ENCODE results near the gene HIVEP2.
A peak's percentile ranks its signal among the peaks of the same experiment; 100 is the strongest.

Gene HIVEP2

DNA sequence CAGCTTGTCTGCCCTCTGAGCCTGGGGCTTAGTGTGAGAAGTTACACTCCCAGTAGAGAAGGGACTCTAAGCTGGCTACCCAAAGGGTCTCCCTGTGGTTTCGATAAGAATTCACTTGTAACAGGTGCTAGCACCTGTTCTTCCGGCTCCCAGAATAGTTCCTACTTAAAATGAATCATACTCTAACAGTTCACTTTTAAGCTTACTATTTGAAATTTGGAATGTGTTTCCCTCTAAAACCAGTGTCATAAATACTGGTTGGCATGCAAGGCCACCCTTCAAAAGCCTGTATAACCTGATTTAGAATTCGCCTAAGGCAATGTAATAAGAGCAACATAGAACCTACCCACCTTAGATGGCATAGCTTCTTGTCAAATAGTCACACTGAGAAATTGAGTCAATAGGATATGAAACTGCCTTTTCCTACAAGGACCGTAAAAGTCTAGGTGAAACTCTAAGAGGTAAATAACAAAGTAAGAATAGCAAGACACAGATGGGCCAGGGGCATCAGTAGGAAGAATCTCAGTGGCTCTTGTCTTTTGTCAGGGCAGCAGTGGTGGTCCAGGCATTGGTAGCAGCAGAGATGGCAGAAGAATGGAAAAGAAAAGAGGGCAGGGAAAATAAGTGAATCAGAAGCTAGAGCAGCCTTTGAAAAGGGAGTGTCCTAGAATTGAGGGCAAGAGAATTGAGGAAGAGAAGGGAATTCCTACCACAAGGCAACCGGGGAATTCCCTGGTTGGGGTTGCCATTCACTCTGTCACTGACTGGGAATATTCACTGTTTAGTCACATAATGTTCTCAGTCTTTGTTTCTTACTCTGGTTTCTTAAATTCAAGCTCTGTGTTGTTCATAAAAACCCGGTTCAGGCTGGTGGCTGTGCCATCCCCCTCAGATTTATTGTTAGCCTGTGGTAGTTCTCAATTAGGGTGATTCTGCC lies 91.5 kb downstream of the HIVEP2 start:
- H3K79me2 ChIP-seq (ENCODE audit: insufficient read depth, low read depth) = peaks cover 28% of the 10 kb centered on the region; the same call in 1 of the 2 replicates
- H2AFZ ChIP-seq (ENCODE audit: low read depth) = no peak overlapping the region
- no peaks in the 10 kb centered on the region for H3K27me3 ChIP-seq (ENCODE audit: insufficient read depth, low read depth)
- H4K20me1 ChIP-seq (ENCODE audit: insufficient read depth) = no peaks in the 10 kb centered on the region
- no peaks in the 10 kb centered on the region for H3K36me3 ChIP-seq (ENCODE audit: insufficient read depth)
- no peak overlapping the region; the same call in 1 of the 2 replicates for H3K27ac ChIP-seq
- H3K4me1 ChIP-seq (ENCODE audit: low read depth, poor library complexity, severe bottlenecking) = peaks cover 98% of the 10 kb centered on the region
- no peak for TF ChIP-seq CTCF (conservative IDR thresholded peaks at IDR 0.05; ENCODE audit: low read depth, low read length)
- H3K4me3 ChIP-seq (IDR thresholded peaks at IDR 0.05; ENCODE audit: insufficient read depth, low read depth, low read length) = no peak overlapping the region
- H3K4me2 ChIP-seq = peak overlapping the region; percentile 81; the same call in 1 of the 2 replicates
- H3K9ac ChIP-seq = no peak overlapping the region

- Histone ChIP-seq H3K4me2 (no peak overlapping the region; the same call in 1 of the 2 replicates), H3K27ac (no peak overlapping the region), H4K20me1 (ENCODE audit: insufficient read depth) (no peaks in the 10 kb centered on the region), H3K9ac (no peak overlapping the region), H2AFZ (ENCODE audit: low read depth) (no peak overlapping the region), H3K79me2 (ENCODE audit: insufficient read depth, low read depth) (peaks cover 28% of the 10 kb centered on the region; the same call in 1 of the 2 replicates), H3K36me3 (ENCODE audit: insufficient read depth) (no peaks in the 10 kb centered on the region), H3K4me1 (ENCODE audit: low read depth, poor library complexity, severe bottlenecking) (peaks cover 98% of the 10 kb centered on the region), H3K27me3 (ENCODE audit: insufficient read depth, low read depth) (no peaks in the 10 kb centered on the region), H3K4me3 (IDR thresholded peaks at IDR 0.05; ENCODE audit: insufficient read depth, low read depth, low read length) (no peak overlapping the region)
- TF ChIP-seq CTCF (conservative IDR thresholded peaks at IDR 0.05; ENCODE audit: low read depth, low read length) = no peak
Measured at GRCh38 chr6:142851601-142852000, 93.4 kb downstream of the HIVEP2 start.

DNA sequence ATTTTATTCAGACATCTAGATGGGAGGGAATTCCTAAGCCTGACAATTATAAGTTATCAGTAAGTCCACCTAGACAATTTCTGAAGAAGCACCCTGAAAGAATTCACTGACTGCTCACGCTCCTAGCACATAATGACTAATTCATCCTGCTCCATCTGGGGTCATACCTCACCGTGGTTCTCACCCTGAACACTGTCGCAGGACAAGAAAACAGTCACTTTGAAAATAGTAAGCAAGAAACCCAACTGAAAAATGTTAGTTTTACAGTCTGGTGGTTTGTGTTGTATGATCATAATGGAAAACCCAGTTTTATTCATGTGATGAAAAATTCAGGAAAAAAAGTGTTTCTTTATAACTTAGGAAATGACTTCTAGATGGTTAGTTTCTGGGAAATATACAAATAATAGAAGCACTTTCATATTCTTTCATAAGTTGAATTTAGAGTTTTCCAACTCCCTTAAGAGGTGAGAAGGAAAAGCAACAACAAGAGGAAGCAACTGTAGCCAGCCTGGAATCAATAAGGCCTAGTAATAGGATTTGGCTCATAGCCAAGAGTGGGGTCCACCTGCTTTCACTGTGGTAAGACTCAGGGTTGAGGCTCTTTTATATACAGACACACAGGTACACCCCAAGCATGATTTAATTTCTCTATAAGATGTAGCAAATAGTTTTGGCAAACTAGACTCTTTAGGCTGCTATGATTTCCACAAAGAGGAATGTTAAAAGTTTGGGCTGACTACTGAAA lies 94.1 kb downstream of the HIVEP2 start:
- no peak overlapping the region for H3K27ac ChIP-seq
- H3K4me1 ChIP-seq (ENCODE audit: low read depth, poor library complexity, severe bottlenecking) = peaks cover 100% of the 10 kb centered on the region
- no peak overlapping the region for H3K9ac ChIP-seq
- H3K36me3 ChIP-seq (ENCODE audit: insufficient read depth) = no peaks in the 10 kb centered on the region
- no peaks in the 10 kb centered on the region for H4K20me1 ChIP-seq (ENCODE audit: insufficient read depth)
- no peaks in the 10 kb centered on the region for H3K27me3 ChIP-seq (ENCODE audit: insufficient read depth, low read depth)
- no peak overlapping the region for H2AFZ ChIP-seq (ENCODE audit: low read depth)
- TF ChIP-seq CTCF (conservative IDR thresholded peaks at IDR 0.05; ENCODE audit: low read depth, low read length) = no peak
- H3K79me2 ChIP-seq (ENCODE audit: insufficient read depth, low read depth) = peaks cover 27% of the 10 kb centered on the region; the same call in 1 of the 2 replicates
- peak overlapping the region; percentile 6; the same call in 1 of the 2 replicates for H3K4me2 ChIP-seq
- no peak overlapping the region for H3K4me3 ChIP-seq (IDR thresholded peaks at IDR 0.05; ENCODE audit: insufficient read depth, low read depth, low read length)

GRCh38 chr6:142848976-142849375 lies 96.0 kb downstream of the HIVEP2 start:
- H2AFZ ChIP-seq (ENCODE audit: low read depth) = no peak overlapping the region
- H3K79me2 ChIP-seq (ENCODE audit: insufficient read depth, low read depth) = peaks cover 14% of the 10 kb centered on the region; the same call in 1 of the 2 replicates
- H3K27me3 ChIP-seq (ENCODE audit: insufficient read depth, low read depth) = no peaks in the 10 kb centered on the region
- H3K36me3 ChIP-seq (ENCODE audit: insufficient read depth) = no peaks in the 10 kb centered on the region
- no peak overlapping the region for H3K4me3 ChIP-seq (IDR thresholded peaks at IDR 0.05; ENCODE audit: insufficient read depth, low read depth, low read length)
- H4K20me1 ChIP-seq (ENCODE audit: insufficient read depth) = no peaks in the 10 kb centered on the region
- H3K9ac ChIP-seq = no peak overlapping the region
- H3K4me1 ChIP-seq (ENCODE audit: low read depth, poor library complexity, severe bottlenecking) = peaks cover 98% of the 10 kb centered on the region
- H3K27ac ChIP-seq = no peak overlapping the region
- peak overlapping the region; percentile 5; the same call in 1 of the 2 replicates for H3K4me2 ChIP-seq
- TF ChIP-seq CTCF (conservative IDR thresholded peaks at IDR 0.05; ENCODE audit: low read depth, low read length) = no peak

All from KMS-11 (cell line).